HCT116 (cell line): ENCODE results near the gene ANKEF1. TPM values are rescaled to one million over a fixed set of nuclear protein-coding genes. Genes with fewer than 3 reads are reported as not detected.

ENCODE experiments used
- ATAC-seq: fragments of 200-7000 bp; cut with Tn5 transposase; 2 replicates; pipeline ENCODE4 v1.9.1; 2020; ENCODE audit warnings: mild to moderate bottlenecking, moderate library complexity
- BruUV-seq: library from RNA; stranded (reverse); fragments of 400-500 nt; replicated peaks from 2 replicates; lab custom pipeline; 2021; lab: Mats Ljungman, UMichigan
- CTCF ChIA-PET: fragments of 300-600 bp; sonication (Branson Sonifier 250); formaldehyde crosslinking; loops from one replicate; lab custom pipeline; 2021; ENCODE audit warnings: antibody characterized with exemption; lab: Charles Lee
- POLR2A ChIA-PET: fragments of 300-600, 350-600 bp; sonication (Branson Sonifier 250); formaldehyde crosslinking; loops from one replicate; lab custom pipeline; 2021; ENCODE audit warnings: antibody characterized with exemption; lab: Charles Lee
- RAD21 ChIA-PET, 2 experiments: fragments of 300-600 bp; sonication (Branson Sonifier 250); formaldehyde crosslinking; loops; one replicate each; lab custom pipeline; 2023; ENCODE audit warnings: low total read pairs in 2 of 2; ENCODE audit not compliant: uncharacterized antibody in 2 of 2, unreplicated experiment in 2 of 2, low non-redundant PET in 1 of 2; lab: Charles Lee
- DNase-seq: peaks from one replicate; pipeline ENCODE4 v3.0.0-alpha.2; 2010; ENCODE audit warnings: low read depth, low spot score
- H2AFZ ChIP-seq: fragments of 200-600 bp; shearing (Covaris generic), sonication (generic); 2 replicates; pipeline ENCODE4 v1.6.1; 2017; ENCODE audit warnings: low read depth, mixed run types, mixed read lengths, antibody characterized with exemption, low read length; ENCODE audit not compliant: poor library complexity, severe bottlenecking
- H3K27ac ChIP-seq: 2 replicates; pipeline ENCODE4 v1.5.1; 2012; ENCODE audit warnings: low read depth, low read length
- H3K27me3 ChIP-seq: fragments of 200-600 bp; sonication (generic); 2 replicates; pipeline ENCODE4 v1.6.1; 2016; ENCODE audit warnings: mixed run types, low read length, mixed read lengths; ENCODE audit not compliant: insufficient read depth
- H3K36me3 ChIP-seq, 2 experiments: fragments of 200-500 bp in 1 of 2; fragments of 200-600 bp in 1 of 2; sonication (Bioruptor generic) in 1 of 2; sonication (generic) in 1 of 2; 2 replicates each; pipeline versions ENCODE4 v1.5.1 to v1.6.1; 2014 to 2016; ENCODE audit warnings: low read length in 2 of 2, inconsistent platforms in 1 of 2, mixed read lengths in 1 of 2, mixed run types in 1 of 2; ENCODE audit not compliant: insufficient read depth in 2 of 2, control insufficient read depth in 1 of 2
- H3K4me1 ChIP-seq, 2 experiments: fragments of 200-600 bp in 1 of 2; sonication (generic) in 1 of 2; 2 replicates each; pipeline versions ENCODE4 v1.5.1 to v1.6.1; 2012 to 2017; ENCODE audit warnings: low read length in 2 of 2, inconsistent platforms in 1 of 2, mild to moderate bottlenecking in 1 of 2, mixed read lengths in 1 of 2, mixed run types in 1 of 2, moderate library complexity in 1 of 2; ENCODE audit not compliant: insufficient read depth in 2 of 2, control insufficient read depth in 1 of 2
- H3K4me2 ChIP-seq: fragments of 200-600 bp; sonication (generic); 2 replicates; pipeline ENCODE4 v1.6.1; 2017; ENCODE audit warnings: mixed run types, low read length, mixed read lengths
- H3K4me3 ChIP-seq, 2 experiments: fragments of 200-600 bp in 1 of 2; sonication (generic) in 1 of 2; replicated peaks in 1 of 2; 2 replicates each; pipeline ENCODE4 v1.5.1; 2011 to 2016; ENCODE audit warnings: low read length in 2 of 2, control low read depth in 1 of 2, low read depth in 1 of 2, mild to moderate bottlenecking in 1 of 2, mixed read lengths in 1 of 2, mixed run types in 1 of 2
- H3K79me2 ChIP-seq: fragments of 200-600 bp; sonication (generic); 2 replicates; pipeline ENCODE4 v1.6.1; 2017; ENCODE audit warnings: mild to moderate bottlenecking, mixed run types, low read length, moderate library complexity, mixed read lengths; ENCODE audit not compliant: insufficient read depth
- H3K9ac ChIP-seq: fragments of 200-600 bp; sonication (generic); 2 replicates; pipeline ENCODE4 v1.6.1; 2016; ENCODE audit warnings: low read length, mixed read lengths
- H3K9me2 ChIP-seq: fragments of 200-600 bp; sonication (generic), shearing (Covaris generic); 2 replicates; pipeline ENCODE4 v1.6.1; 2017; ENCODE audit warnings: mixed run types, mild to moderate bottlenecking, moderate library complexity; ENCODE audit not compliant: insufficient read depth
- H3K9me3 ChIP-seq, 2 experiments: fragments of 200-500 bp in 1 of 2; fragments of 200-600 bp in 1 of 2; sonication (Bioruptor generic) in 1 of 2; sonication (generic) in 1 of 2; 2 replicates each; pipeline ENCODE4 v1.6.1; 2014 to 2017; ENCODE audit warnings: low read length in 2 of 2, mixed read lengths in 2 of 2, inconsistent platforms in 1 of 2, low read depth in 1 of 2, mild to moderate bottlenecking in 1 of 2, mixed run types in 1 of 2, moderate library complexity in 1 of 2; ENCODE audit not compliant: control insufficient read depth in 1 of 2, insufficient read depth in 1 of 2
- H4K20me1 ChIP-seq: fragments of 200-600 bp; sonication (generic), shearing (Covaris generic); 2 replicates; pipeline ENCODE4 v1.6.1; 2017; ENCODE audit warnings: mixed run types, mild to moderate bottlenecking, moderate library complexity; ENCODE audit not compliant: insufficient read depth
- ATF3 ChIP-seq: IDR thresholded peaks from 2 replicates; pipeline ENCODE4 v1.6.1; 2012
- CBX3 ChIP-seq: IDR thresholded peaks from 2 replicates; pipeline ENCODE4 v1.6.1; 2012; ENCODE audit warnings: low read depth
- CEBPB ChIP-seq: IDR thresholded peaks from 2 replicates; pipeline ENCODE4 v1.6.1; 2012; ENCODE audit warnings: low read depth
- CTCF ChIP-seq, 3 experiments: fragments of 200-600 bp in 1 of 3; sonication (generic) in 1 of 3; IDR thresholded peaks in 2 of 3; conservative IDR thresholded peaks in 1 of 3; 2 replicates each; pipeline ENCODE4 v1.5.1; 2012 to 2017; ENCODE audit warnings: low read depth in 2 of 3, low read length in 2 of 3, antibody characterized with exemption in 1 of 3, borderline replicate concordance in 1 of 3, control low read depth in 1 of 3, mild to moderate bottlenecking in 1 of 3, mixed read lengths in 1 of 3, mixed run types in 1 of 3, moderate library complexity in 1 of 3; ENCODE audit not compliant: insufficient read depth in 1 of 3
- EGR1 ChIP-seq: IDR thresholded peaks from 2 replicates; pipeline ENCODE4 v1.6.1; 2012; ENCODE audit warnings: low read depth
- EZH2 ChIP-seq: fragments of 200-600 bp; sonication (generic); IDR thresholded peaks from 2 replicates; pipeline ENCODE4 v1.6.1; 2017; ENCODE audit warnings: antibody characterized with exemption, mixed run types
- EZH2phosphoT487 ChIP-seq: fragments of 200-600 bp; IDR thresholded peaks from 2 replicates; pipeline ENCODE4 v1.6.1; 2018; ENCODE audit warnings: antibody characterized with exemption, borderline replicate concordance
- FOSL1 ChIP-seq: IDR thresholded peaks from 2 replicates; pipeline ENCODE4 v1.6.1; 2012; ENCODE audit warnings: low read depth
- JUND ChIP-seq: IDR thresholded peaks from 2 replicates; pipeline ENCODE4 v1.6.1; 2012
- MAX ChIP-seq: IDR thresholded peaks from 2 replicates; pipeline ENCODE4 v1.6.1; 2012
- RAD21 ChIP-seq: IDR thresholded peaks from 2 replicates; pipeline ENCODE4 v1.6.1; 2012; ENCODE audit warnings: low read depth, mild to moderate bottlenecking
- REST ChIP-seq: IDR thresholded peaks from 2 replicates; pipeline ENCODE4 v1.6.1; 2012; ENCODE audit warnings: low read depth
- SP1 ChIP-seq: IDR thresholded peaks from 2 replicates; pipeline ENCODE4 v1.6.1; 2012; ENCODE audit warnings: low read depth
- YY1 ChIP-seq: IDR thresholded peaks from 2 replicates; pipeline ENCODE4 v1.6.1; 2011; ENCODE audit warnings: low read length, low read depth, moderate library complexity, mild to moderate bottlenecking; ENCODE audit not compliant: insufficient replicate concordance; ENCODE audit errors: extremely low read depth
- ZBTB33 ChIP-seq: IDR thresholded peaks from 2 replicates; pipeline ENCODE4 v1.6.1; 2011; ENCODE audit warnings: mild to moderate bottlenecking, low read length, moderate library complexity; ENCODE audit not compliant: insufficient replicate concordance; ENCODE audit errors: extremely low read depth
- ZFX ChIP-seq: fragments of 450-650 bp; IDR thresholded peaks from 2 replicates; pipeline ENCODE4 v1.6.1; 2017
- ZNF274 ChIP-seq: fragments of 200-500 bp; sonication (Bioruptor generic); IDR thresholded peaks from 2 replicates; pipeline ENCODE4 v1.6.1; 2014; ENCODE audit warnings: mild to moderate bottlenecking, low read depth, low read length, inconsistent platforms
- intact Hi-C: fragments of 100-400 bp; cut with micrococcal nuclease; formaldehyde crosslinking; loops from 2 replicates; pipeline ENCODE4 v1.10.0; 2022
- total RNA-seq: library from RNA; stranded (reverse); gene quantifications from one replicate; pipeline ENCODE4 v1.2.1, GENCODE V29; 2021; ENCODE audit not compliant: unreplicated experiment

The ANKEF1 gene
- total RNA-seq, 1 experiment from 2014 or later = 15.8 TPM

- Histone ChIP-seq H3K27me3 (no peaks in the 10 kb centered on the region), H3K4me2 (no peak overlapping the region), H3K79me2 (no peaks in the 10 kb centered on the region), H2AFZ (no peak overlapping the region), H3K27ac (no peak overlapping the region), H3K36me3 (no peaks in the 10 kb centered on the region), H3K4me1 (no peaks in the 10 kb centered on the region), H3K9me2 (no peaks in the 10 kb centered on the region), H3K4me3 (no peak overlapping the region), H3K9ac (no peak overlapping the region), H3K9me3 (no peaks in the 10 kb centered on the region; a peak in 1 of 4 replicates), H4K20me1 (no peaks in the 10 kb centered on the region)
- DNase-seq = no peak
- no peak for ATAC-seq
- ChIA-PET CTCF (no interaction called here), POLR2A (no interaction called here), RAD21 (no interaction called here)
- BruUV-seq = no TSS peak
- TF ChIP-seq CTCF (IDR thresholded peaks at IDR 0.05 in 2 of 3, conservative IDR thresholded peaks at IDR 0.05 in 1 of 3; ENCODE audit: borderline replicate concordance in 1 of 3, insufficient read depth in 1 of 3, low read depth in 2 of 3, low read length in 2 of 3) (no peak), REST (no peak), SP1 (no peak), CEBPB (no peak), ZFX (no peak), ATF3 (no peak), RAD21 (no peak), EGR1 (no peak), JUND (no peak), EZH2phosphoT487 (no peak), ZNF274 (no peak), MAX (no peak), FOSL1 (no peak), ZBTB33 (no peak), EZH2 (no peak), YY1 (no peak), CBX3 (no peak)
- intact Hi-C loops = no loop called here
These were observed 28.9 kb upstream of the ANKEF1 start for GRCh38 chr20:10005885-10006284.
